Nephron (organoid): ENCODE results near the gene HECW1.

ENCODE experiments used
- H3K27ac Mint-ChIP-seq, 3 experiments: 2 replicates each; pipeline ENCODE4 v1.8.0; 2020; ENCODE audit warnings: mixed read lengths in 3 of 3, mild to moderate bottlenecking in 2 of 3, moderate library complexity in 1 of 3
- H3K27me3 Mint-ChIP-seq: 2 replicates; pipeline ENCODE4 v1.8.0; 2021; ENCODE audit warnings: low read depth, mild to moderate bottlenecking, moderate library complexity, mixed read lengths
- H3K36me3 Mint-ChIP-seq: 2 replicates; pipeline ENCODE4 v1.8.0; 2020; ENCODE audit warnings: low read depth, mixed read lengths
- H3K4me1 Mint-ChIP-seq: 2 replicates; pipeline ENCODE4 v1.8.0; 2020; ENCODE audit warnings: mixed read lengths
- H3K4me3 Mint-ChIP-seq, 3 experiments: 2 replicates each; pipeline ENCODE4 v1.8.0; 2020; ENCODE audit warnings: mild to moderate bottlenecking in 3 of 3, mixed read lengths in 3 of 3, moderate library complexity in 2 of 3
- H3K9me3 Mint-ChIP-seq: 2 replicates; pipeline ENCODE4 v1.8.0; 2020; ENCODE audit warnings: mixed read lengths
- TF ChIP-seq, protein P1 (sequence below), 3 experiments: fragments of 200-600 bp; sonication (generic); IDR thresholded peaks; one replicate each; pipeline ENCODE4 v1.5.0; 2021; ENCODE audit warnings: antibody characterized with exemption in 3 of 3; ENCODE audit not compliant: unreplicated experiment in 3 of 3

Gene HECW1

DNA sequence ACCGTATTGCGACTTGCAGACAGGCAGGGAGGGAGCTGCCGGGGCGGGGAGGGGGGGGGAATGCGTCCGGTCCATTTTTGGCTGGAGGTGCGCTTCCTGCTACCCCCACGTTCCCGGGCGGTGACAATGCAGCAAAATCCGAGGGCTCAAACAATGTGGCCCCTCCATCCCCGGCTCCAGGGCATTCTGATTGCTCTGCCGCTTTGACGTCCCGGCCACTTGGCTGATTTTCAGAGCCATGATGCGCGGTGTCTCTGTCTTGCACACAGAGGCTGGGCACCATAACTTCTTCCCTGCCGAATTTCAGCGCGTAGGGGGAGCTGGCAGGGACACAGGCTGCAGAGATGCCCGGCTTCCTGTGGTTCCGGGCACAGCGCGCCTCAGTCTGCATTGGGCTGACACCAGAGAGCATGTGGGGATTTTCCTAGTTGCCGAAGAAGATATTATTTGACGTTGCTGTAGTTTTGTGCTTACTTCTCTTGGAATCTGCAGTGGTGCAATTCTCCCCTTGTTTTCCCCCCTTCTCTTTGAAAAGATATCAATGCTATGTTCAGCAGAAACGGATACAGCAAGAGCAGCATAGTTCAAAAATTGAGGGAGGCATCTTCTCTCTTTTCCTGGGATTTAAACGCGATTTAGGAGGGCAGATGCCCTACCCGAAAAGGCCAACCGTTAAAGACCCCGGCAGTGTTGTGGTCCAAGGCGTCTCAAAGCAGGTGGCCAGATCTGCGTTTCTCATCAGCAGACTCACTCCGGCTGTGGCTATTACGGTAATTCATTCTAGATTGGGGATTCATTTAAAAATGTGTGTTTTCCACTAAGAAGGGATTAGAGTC, 1.4 kb downstream of the HECW1 start:
- no peak overlapping the region for H3K27ac Mint-ChIP-seq
- H3K36me3 Mint-ChIP-seq = no peaks in the 10 kb centered on the region
- H3K9me3 Mint-ChIP-seq = no peaks in the 10 kb centered on the region
- H3K27me3 Mint-ChIP-seq = peaks cover 38% of the 10 kb centered on the region
- TF ChIP-seq, protein P1, sequence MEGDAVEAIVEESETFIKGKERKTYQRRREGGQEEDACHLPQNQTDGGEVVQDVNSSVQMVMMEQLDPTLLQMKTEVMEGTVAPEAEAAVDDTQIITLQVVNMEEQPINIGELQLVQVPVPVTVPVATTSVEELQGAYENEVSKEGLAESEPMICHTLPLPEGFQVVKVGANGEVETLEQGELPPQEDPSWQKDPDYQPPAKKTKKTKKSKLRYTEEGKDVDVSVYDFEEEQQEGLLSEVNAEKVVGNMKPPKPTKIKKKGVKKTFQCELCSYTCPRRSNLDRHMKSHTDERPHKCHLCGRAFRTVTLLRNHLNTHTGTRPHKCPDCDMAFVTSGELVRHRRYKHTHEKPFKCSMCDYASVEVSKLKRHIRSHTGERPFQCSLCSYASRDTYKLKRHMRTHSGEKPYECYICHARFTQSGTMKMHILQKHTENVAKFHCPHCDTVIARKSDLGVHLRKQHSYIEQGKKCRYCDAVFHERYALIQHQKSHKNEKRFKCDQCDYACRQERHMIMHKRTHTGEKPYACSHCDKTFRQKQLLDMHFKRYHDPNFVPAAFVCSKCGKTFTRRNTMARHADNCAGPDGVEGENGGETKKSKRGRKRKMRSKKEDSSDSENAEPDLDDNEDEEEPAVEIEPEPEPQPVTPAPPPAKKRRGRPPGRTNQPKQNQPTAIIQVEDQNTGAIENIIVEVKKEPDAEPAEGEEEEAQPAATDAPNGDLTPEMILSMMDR (IDR thresholded peaks at IDR 0.05; ENCODE audit: unreplicated experiment in 3 of 3) = no peak
- peak overlapping the region; percentile 77 to 78 (median 78) for H3K4me3 Mint-ChIP-seq
- peaks cover 18% of the 10 kb centered on the region for H3K4me1 Mint-ChIP-seq

DNA sequence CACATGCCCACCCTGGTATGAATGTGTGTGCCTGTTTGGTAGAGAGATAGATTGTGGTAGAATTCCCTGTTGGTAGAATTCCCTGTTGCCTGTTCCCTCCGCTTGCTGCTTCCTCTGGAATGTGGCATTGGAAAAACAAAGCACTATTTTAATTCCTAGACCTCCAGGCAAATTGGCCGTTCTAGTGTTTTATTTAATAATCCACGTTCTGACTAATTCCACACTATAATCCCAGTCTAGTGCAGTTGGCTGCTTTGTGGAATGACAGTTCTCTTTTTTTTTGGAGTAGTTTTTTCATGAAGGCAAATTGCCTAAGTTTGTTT, 2.0 kb downstream of the HECW1 start:
- no peak overlapping the region for H3K27ac Mint-ChIP-seq
- peak overlapping the region; percentile 77 to 78 (median 78) for H3K4me3 Mint-ChIP-seq
- H3K4me1 Mint-ChIP-seq = peaks cover 18% of the 10 kb centered on the region
- no peaks in the 10 kb centered on the region for H3K9me3 Mint-ChIP-seq
- TF ChIP-seq, protein P1 (IDR thresholded peaks at IDR 0.05; ENCODE audit: unreplicated experiment in 3 of 3) = no peak
- H3K27me3 Mint-ChIP-seq = peaks cover 33% of the 10 kb centered on the region
- H3K36me3 Mint-ChIP-seq = no peaks in the 10 kb centered on the region

DNA sequence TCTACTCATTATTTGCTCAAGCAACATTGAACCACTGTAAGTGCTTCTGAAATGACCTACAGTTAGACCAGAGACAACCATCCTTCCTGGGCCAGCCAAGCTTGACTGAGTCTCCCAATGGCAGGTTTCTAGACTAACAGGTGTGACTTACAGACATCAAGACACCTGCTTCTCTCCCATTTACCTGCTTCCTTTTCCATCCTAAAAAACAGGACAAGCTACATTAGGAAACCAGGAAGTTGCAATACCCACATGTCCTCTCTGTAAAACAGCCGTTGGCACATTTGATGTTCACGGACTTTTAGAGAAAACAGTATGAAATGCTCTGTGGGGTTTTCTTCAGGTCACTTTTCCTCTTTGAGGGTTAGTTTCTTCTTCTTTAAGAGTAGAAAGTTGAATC, 4.0 kb downstream of the HECW1 start:
- Mint-ChIP-seq H3K4me3 (no peak overlapping the region), H3K27me3 (peaks cover 19% of the 10 kb centered on the region), H3K9me3 (no peaks in the 10 kb centered on the region), H3K36me3 (no peaks in the 10 kb centered on the region), H3K27ac (no peak overlapping the region), H3K4me1 (peaks cover 15% of the 10 kb centered on the region)
- TF ChIP-seq, protein P1 (IDR thresholded peaks at IDR 0.05; ENCODE audit: unreplicated experiment in 3 of 3) = no peak

DNA sequence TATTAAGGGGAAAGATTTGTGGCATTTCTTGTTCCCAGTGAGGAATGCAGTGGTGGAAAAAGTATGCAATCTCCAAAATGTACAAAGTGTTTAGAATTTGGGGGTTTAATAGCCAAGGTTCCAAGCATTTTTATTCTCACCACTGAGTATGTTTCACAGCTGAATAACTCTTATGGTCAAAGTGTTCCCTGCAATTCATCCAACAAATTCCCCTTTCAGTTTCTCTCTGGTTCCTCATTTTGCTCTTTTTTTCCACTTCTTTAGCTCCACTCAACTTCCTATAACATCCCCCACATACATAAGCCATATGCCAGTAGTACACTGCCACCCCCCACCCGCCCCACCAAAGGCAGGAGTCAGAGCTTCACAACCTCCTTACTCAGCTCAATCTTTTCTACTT, 4.6 kb downstream of the HECW1 start:
- TF ChIP-seq, protein P1 (IDR thresholded peaks at IDR 0.05; ENCODE audit: unreplicated experiment in 3 of 3) = no peak
- H3K4me3 Mint-ChIP-seq = no peak overlapping the region
- H3K27me3 Mint-ChIP-seq = peaks cover 19% of the 10 kb centered on the region
- H3K27ac Mint-ChIP-seq = no peak overlapping the region
- peaks cover 9% of the 10 kb centered on the region for H3K4me1 Mint-ChIP-seq
- no peaks in the 10 kb centered on the region for H3K36me3 Mint-ChIP-seq
- H3K9me3 Mint-ChIP-seq = no peaks in the 10 kb centered on the region

DNA sequence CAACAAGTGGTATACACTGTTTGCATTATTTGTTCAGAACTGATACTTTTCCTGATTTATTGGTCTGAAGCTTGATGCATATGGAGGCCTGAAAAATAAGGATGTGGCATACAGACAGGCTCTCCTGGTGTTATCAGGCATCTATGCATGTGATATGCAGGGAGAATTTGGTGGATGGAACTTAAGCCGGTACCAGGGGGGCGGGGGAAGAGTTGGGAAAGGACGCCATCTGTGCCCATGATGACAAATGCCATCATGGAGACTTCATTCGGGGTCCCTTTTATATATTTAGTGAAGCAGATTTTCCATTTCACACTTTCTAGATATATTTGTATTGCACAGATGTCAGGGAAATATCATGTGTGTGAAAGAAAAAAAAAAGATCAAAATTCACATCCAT, 5.4 kb downstream of the HECW1 start:
- TF ChIP-seq, protein P1 (IDR thresholded peaks at IDR 0.05; ENCODE audit: unreplicated experiment in 3 of 3) = no peak
- no peaks in the 10 kb centered on the region for H3K9me3 Mint-ChIP-seq
- H3K4me1 Mint-ChIP-seq = peaks cover 8% of the 10 kb centered on the region
- H3K27ac Mint-ChIP-seq = no peak overlapping the region
- peaks cover 15% of the 10 kb centered on the region for H3K27me3 Mint-ChIP-seq
- no peaks in the 10 kb centered on the region for H3K36me3 Mint-ChIP-seq
- H3K4me3 Mint-ChIP-seq = no peak overlapping the region

DNA sequence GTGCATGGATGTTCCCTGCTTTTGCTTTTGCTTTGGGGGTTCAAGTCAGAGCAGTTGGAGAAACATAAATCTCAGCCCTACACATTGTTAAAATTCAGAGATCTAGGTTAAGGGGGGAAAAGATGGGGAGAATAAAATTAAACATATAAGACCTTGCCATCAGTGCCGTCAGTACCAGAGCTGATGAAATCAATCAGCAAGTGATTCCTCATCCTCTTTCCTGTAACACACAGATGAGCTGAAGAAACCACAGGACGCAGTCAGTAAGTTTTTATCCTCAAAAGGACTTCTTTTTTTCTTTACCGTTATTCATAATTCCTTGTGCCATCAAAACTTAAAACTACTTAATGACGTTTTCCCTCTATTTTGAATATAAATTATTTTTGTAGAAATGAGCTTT, 5.9 kb downstream of the HECW1 start:
- H3K36me3 Mint-ChIP-seq = no peaks in the 10 kb centered on the region
- H3K27ac Mint-ChIP-seq = no peak overlapping the region
- no peaks in the 10 kb centered on the region for H3K9me3 Mint-ChIP-seq
- TF ChIP-seq, protein P1 (IDR thresholded peaks at IDR 0.05; ENCODE audit: unreplicated experiment in 3 of 3) = no peak
- no peak overlapping the region for H3K4me3 Mint-ChIP-seq
- peaks cover 8% of the 10 kb centered on the region for H3K4me1 Mint-ChIP-seq
- H3K27me3 Mint-ChIP-seq = peaks cover 16% of the 10 kb centered on the region
